PC-9 (cell line): ENCODE data around the gene PRR13.

Experiments
- CTCF ChIP-seq: fragments of 200-600 bp; sonication (generic); conservative IDR thresholded peaks from 2 replicates; pipeline ENCODE4 v1.6.1; 2017; ENCODE audit warnings: mixed run types, antibody characterized with exemption, mild to moderate bottlenecking, moderate library complexity
- EZH2 ChIP-seq: fragments of 200-600 bp; sonication (generic); IDR thresholded peaks from 2 replicates; pipeline ENCODE4 v1.8.0; 2017; ENCODE audit warnings: antibody characterized with exemption, low read depth

- TF ChIP-seq CTCF = no peak
- TF ChIP-seq EZH2 = no peak
Measured at GRCh38 chr12:53492188-53492587, 50.7 kb downstream of the PRR13 start.
